ENCODE results near the gene MRS2.

Gene MRS2

DNA sequence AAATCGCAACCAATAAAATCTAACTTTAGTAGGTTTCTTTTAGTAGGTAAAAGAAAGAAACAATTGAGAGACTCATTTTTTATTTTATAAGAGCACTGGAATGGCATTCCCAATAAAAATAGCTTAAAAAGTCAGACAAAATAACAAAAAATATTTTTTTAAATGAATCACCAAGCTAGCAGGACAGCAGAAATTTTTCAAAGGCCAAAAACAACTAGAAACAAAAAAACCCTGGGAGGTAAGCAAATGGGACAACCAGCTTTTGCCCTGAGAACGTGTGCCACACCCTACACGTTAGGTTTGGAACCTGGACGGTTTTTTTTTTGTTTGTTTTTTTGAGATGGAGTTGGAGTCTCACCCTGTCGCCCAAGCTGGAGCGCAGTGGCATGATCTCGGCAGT is 67.1 kb downstream of the MRS2 start:
- DNase-seq (ENCODE audit: low read depth in 2 of 2, low spot score in 1 of 2) = no peak

DNA sequence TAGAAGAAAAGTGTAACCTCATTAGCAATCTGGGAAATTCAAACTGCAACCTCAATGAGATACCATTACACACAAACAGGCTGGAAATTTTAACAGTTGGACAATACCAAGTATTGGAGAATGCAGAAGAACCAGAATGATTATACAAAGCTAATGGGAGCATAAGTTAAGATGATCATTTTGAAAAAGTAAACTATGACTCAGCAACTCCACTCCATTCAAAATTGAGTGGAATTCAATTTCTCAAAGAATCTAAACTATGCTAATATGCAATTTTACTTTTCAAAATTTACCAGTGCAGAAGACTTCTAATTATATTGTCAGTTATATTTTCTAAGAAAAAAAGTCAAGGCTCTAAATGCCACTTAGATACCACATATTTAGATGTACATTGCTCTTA is 69.4 kb downstream of the MRS2 start:
- no peak for DNase-seq (ENCODE audit: low read depth in 2 of 2, low spot score in 1 of 2)

All from stimulated activated CD8-positive, alpha-beta memory T cell treated with anti-CD3 and anti-CD28 coated beads, Interleukin-4, amount 100 ng/mL, for 4 hours (primary cell).